Measurements from ENCODE around the gene RREB1.

Gene RREB1

DNA sequence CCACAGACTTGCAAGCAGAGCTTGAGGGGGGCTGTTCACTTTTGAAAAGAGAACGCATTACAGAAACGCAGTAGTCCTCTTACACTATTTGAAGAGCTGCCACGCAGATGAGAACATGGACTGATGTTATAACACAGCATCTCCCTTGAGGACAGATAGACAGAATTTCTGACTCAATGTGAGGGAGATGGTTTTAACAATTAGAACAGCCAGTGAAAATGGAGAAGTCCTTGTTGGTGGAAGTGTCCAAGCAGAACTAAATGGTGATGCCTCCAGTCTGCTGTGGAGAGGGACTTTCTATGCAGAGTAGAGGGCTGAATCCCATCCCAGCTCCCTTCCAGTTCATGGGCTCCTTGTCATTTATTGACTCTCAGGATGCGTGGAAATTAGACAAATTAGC lies 100.0 kb downstream of the RREB1 start:
- TF ChIP-seq FOXA1 (IDR thresholded peaks at IDR 0.05) (no peak), L3MBTL2 (conservative IDR thresholded peaks at IDR 0.05) (no peak), HDGF (IDR thresholded peaks at IDR 0.05; ENCODE audit: borderline replicate concordance) (no peak), CTBP1 (IDR thresholded peaks at IDR 0.05; ENCODE audit: borderline replicate concordance) (no peak), FOXM1 (IDR thresholded peaks at IDR 0.05; ENCODE audit: borderline replicate concordance) (no peak), TARDBP (IDR thresholded peaks at IDR 0.05) (no peak), ELF4 (IDR thresholded peaks at IDR 0.05) (no peak), LEF1 (IDR thresholded peaks at IDR 0.05; ENCODE audit: borderline replicate concordance) (no peak), SP1 (IDR thresholded peaks at IDR 0.05) (no peak), NFRKB (IDR thresholded peaks at IDR 0.05) (no peak), FOXK2 (IDR thresholded peaks at IDR 0.05) (no peak), ARNT (IDR thresholded peaks at IDR 0.05) (no peak), SUZ12 (IDR thresholded peaks at IDR 0.05) (no peak)
- TF ChIP-seq, protein P1, sequence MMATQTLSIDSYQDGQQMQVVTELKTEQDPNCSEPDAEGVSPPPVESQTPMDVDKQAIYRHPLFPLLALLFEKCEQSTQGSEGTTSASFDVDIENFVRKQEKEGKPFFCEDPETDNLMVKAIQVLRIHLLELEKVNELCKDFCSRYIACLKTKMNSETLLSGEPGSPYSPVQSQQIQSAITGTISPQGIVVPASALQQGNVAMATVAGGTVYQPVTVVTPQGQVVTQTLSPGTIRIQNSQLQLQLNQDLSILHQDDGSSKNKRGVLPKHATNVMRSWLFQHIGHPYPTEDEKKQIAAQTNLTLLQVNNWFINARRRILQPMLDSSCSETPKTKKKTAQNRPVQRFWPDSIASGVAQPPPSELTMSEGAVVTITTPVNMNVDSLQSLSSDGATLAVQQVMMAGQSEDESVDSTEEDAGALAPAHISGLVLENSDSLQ (IDR thresholded peaks at IDR 0.05), result no peak
- no peak for DNase-seq (ENCODE audit: extremely low spot score)
- POLR2A ChIA-PET, result no interaction called here
- CTCF ChIA-PET, result interaction anchor here (0.6 kb wide), 1 partner anchor 129 kb away, joined by 4 read pairs; no protein-coding TSS in a partner anchor

DNA sequence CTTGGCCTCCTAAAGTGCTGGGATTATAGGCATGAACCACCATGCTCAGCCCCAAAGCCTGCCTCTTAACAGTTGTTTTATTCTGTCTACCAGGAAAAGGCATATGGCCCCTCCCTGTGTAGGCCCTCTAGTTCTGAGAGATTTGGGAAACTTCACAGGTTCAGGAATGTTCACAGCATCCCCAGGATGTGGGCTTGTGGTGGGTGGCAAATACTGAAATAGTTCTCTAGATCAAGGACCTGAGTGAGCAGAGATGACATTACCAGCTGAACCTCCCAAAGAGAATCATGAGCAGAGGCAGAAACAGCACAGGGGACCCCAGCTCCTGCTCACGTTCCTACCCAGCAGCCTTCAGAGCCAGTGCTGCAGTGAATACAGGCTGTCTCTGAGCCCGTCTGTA lies 105.7 kb downstream of the RREB1 start:
- TF ChIP-seq BHLHE40 (IDR thresholded peaks at IDR 0.05; ENCODE audit: borderline replicate concordance), result no peak
- no peak for TF ChIP-seq TARDBP (IDR thresholded peaks at IDR 0.05)
- no peak for TF ChIP-seq SUZ12 (IDR thresholded peaks at IDR 0.05)
- TF ChIP-seq HDGF (IDR thresholded peaks at IDR 0.05; ENCODE audit: borderline replicate concordance), result no peak
- no peak for TF ChIP-seq LEF1 (IDR thresholded peaks at IDR 0.05; ENCODE audit: borderline replicate concordance)
- no peak for TF ChIP-seq SP1 (IDR thresholded peaks at IDR 0.05)
- TF ChIP-seq FOXA1 (IDR thresholded peaks at IDR 0.05), result no peak
- TF ChIP-seq FOXM1 (IDR thresholded peaks at IDR 0.05; ENCODE audit: borderline replicate concordance), result no peak
- TF ChIP-seq ELF4 (IDR thresholded peaks at IDR 0.05), result no peak
- CTCF ChIA-PET, result no interaction called here
- DNase-seq (ENCODE audit: extremely low spot score), result no peak
- POLR2A ChIA-PET, result no interaction called here

DNA sequence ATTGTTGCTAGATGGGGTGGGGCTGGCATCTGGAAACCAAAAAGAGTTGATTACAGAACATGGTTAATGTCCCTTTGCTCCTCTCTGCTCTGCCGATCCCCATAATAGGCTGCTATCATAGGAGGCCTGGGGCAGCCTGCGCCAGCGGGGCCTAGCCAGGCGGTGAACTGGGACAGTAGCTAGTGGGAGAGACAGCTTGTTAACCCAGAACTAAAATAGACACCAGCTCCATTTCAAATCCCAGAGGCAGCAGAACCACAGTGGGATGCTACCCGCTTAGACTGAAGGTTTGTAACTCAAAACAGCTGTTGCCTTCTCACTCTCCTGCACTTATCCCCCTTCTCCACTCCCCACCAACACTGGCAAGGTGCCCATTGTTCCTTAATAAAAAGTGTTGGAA lies 106.7 kb downstream of the RREB1 start:
- CTCF ChIA-PET, result no interaction called here
- DNase-seq (ENCODE audit: extremely low spot score), result no peak
- POLR2A ChIA-PET, result no interaction called here
- no peak for TF ChIP-seq BHLHE40 (IDR thresholded peaks at IDR 0.05; ENCODE audit: borderline replicate concordance)
- TF ChIP-seq HDGF (IDR thresholded peaks at IDR 0.05; ENCODE audit: borderline replicate concordance), result no peak
- TF ChIP-seq, protein P1 (IDR thresholded peaks at IDR 0.05), result no peak
- no peak for TF ChIP-seq FOXA1 (IDR thresholded peaks at IDR 0.05)
- TF ChIP-seq TARDBP (IDR thresholded peaks at IDR 0.05), result no peak
- TF ChIP-seq ZNF384 (IDR thresholded peaks at IDR 0.05), result no peak
- TF ChIP-seq ARNT (IDR thresholded peaks at IDR 0.05), result no peak
- no peak for TF ChIP-seq ELF4 (IDR thresholded peaks at IDR 0.05)
- TF ChIP-seq NFRKB (IDR thresholded peaks at IDR 0.05), result no peak
- TF ChIP-seq LEF1 (IDR thresholded peaks at IDR 0.05; ENCODE audit: borderline replicate concordance), result no peak
- TF ChIP-seq SP1 (IDR thresholded peaks at IDR 0.05), result no peak
- TF ChIP-seq FOXK2 (IDR thresholded peaks at IDR 0.05), result no peak
- no peak for TF ChIP-seq FOXM1 (IDR thresholded peaks at IDR 0.05; ENCODE audit: borderline replicate concordance)
- TF ChIP-seq CTBP1 (IDR thresholded peaks at IDR 0.05; ENCODE audit: borderline replicate concordance), result no peak
- TF ChIP-seq L3MBTL2 (conservative IDR thresholded peaks at IDR 0.05), result no peak

DNA sequence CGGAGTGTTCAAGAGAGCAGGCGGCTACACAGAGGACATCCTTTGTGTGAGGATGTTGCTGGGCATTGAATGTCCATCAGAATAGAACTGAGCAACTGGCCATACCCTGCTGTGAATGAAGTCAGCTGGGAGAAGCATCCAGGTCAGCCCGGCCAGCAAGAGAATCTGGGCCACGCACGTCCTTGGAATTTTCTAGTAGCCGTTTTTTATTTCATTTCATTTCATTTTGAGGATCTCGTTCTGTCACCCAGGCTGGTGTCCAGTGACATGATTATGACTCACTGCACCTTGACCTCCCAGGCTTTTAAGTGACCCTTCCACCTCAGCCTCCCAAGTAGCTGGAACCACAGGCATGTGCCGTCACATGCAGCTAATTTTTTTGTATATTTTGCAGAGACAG lies 107.4 kb downstream of the RREB1 start:
- CTCF ChIA-PET, result interaction anchor here (0.6 kb wide), 1 partner anchor 427 kb away, joined by 3 read pairs; no protein-coding TSS in a partner anchor

DNA sequence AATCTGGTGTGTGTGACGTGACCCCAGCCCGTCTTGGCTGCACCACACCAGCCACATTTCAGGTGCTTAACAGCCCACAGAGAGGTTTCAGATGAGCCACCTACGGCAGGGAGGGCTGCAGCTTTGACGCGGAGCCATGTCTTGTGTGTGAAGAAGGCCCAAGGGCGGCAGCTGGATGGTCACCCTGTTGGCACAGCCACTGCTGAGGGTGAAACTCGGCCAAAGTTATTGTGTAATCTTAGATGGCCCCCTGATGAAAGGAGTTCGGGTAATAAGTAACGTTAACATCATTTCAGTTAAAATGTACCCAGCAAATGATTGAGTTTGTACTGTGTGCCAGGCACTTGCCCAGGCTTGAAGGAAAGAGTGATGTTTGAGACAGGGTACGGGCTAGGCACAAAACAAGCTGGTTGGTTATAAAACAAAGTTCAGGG lies 108.1 kb downstream of the RREB1 start:
- POLR2A ChIA-PET, result no interaction called here

More for the DNA sequence above, 107.4 kb downstream of the RREB1 start:
- no peak for DNase-seq (ENCODE audit: extremely low spot score)
- TF ChIP-seq SP1 (IDR thresholded peaks at IDR 0.05) (no peak), HDGF (IDR thresholded peaks at IDR 0.05; ENCODE audit: borderline replicate concordance) (no peak), BHLHE40 (IDR thresholded peaks at IDR 0.05; ENCODE audit: borderline replicate concordance) (no peak), SUZ12 (IDR thresholded peaks at IDR 0.05) (no peak), TARDBP (IDR thresholded peaks at IDR 0.05) (no peak), ZNF384 (IDR thresholded peaks at IDR 0.05) (no peak), FOXM1 (IDR thresholded peaks at IDR 0.05; ENCODE audit: borderline replicate concordance) (no peak), FOXA1 (IDR thresholded peaks at IDR 0.05) (no peak), CTBP1 (IDR thresholded peaks at IDR 0.05; ENCODE audit: borderline replicate concordance) (no peak), ELF4 (IDR thresholded peaks at IDR 0.05) (no peak), FOXK2 (IDR thresholded peaks at IDR 0.05) (no peak), L3MBTL2 (conservative IDR thresholded peaks at IDR 0.05) (no peak), LEF1 (IDR thresholded peaks at IDR 0.05; ENCODE audit: borderline replicate concordance) (no peak), ARNT (IDR thresholded peaks at IDR 0.05) (no peak)
- POLR2A ChIA-PET, result no interaction called here

More for the DNA sequence above, 108.1 kb downstream of the RREB1 start:
- CTCF ChIA-PET, result interaction anchor here (0.6 kb wide), 1 partner anchor 428 kb away, joined by 3 read pairs; no protein-coding TSS in a partner anchor
- no peak for DNase-seq (ENCODE audit: extremely low spot score)
- TF ChIP-seq ZNF384 (IDR thresholded peaks at IDR 0.05) (no peak), ELF4 (IDR thresholded peaks at IDR 0.05) (no peak), SUZ12 (IDR thresholded peaks at IDR 0.05) (no peak), TARDBP (IDR thresholded peaks at IDR 0.05) (no peak), FOXK2 (IDR thresholded peaks at IDR 0.05) (no peak)
- TF ChIP-seq, protein P1 (IDR thresholded peaks at IDR 0.05), result no peak
